ENCODE measurements around the gene TPST1. TPM values are rescaled to one million over a fixed set of nuclear protein-coding genes. Genes with fewer than 3 reads are reported as not detected.
"Not testable (repeated sequence)": the region's sequence is repeated elsewhere in the genome, so short reads cannot be mapped to it uniquely, and the experiment has no call there.

The TPST1 gene
- total RNA-seq, 1 experiment from 2014 or later: 86.2 TPM

DNA sequence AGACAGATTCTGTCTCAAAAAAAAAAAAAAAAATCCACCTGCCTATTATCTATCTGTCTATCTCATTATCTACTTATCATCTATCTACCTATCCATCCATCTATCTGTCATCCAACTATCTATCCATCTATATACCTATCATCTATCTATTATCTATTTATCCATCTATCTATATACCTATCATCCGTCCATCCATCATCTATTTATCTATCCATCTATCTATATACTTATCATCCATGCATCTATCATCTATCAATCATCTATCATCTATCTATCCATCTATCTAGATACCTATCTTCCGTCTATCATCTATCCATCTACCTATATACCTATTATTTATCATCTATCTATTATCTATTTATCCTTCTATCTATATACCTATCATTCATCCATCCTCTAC, 16.5 kb upstream of the TPST1 start:
- no peak for DNase-seq (ENCODE audit: low spot score)

DNA sequence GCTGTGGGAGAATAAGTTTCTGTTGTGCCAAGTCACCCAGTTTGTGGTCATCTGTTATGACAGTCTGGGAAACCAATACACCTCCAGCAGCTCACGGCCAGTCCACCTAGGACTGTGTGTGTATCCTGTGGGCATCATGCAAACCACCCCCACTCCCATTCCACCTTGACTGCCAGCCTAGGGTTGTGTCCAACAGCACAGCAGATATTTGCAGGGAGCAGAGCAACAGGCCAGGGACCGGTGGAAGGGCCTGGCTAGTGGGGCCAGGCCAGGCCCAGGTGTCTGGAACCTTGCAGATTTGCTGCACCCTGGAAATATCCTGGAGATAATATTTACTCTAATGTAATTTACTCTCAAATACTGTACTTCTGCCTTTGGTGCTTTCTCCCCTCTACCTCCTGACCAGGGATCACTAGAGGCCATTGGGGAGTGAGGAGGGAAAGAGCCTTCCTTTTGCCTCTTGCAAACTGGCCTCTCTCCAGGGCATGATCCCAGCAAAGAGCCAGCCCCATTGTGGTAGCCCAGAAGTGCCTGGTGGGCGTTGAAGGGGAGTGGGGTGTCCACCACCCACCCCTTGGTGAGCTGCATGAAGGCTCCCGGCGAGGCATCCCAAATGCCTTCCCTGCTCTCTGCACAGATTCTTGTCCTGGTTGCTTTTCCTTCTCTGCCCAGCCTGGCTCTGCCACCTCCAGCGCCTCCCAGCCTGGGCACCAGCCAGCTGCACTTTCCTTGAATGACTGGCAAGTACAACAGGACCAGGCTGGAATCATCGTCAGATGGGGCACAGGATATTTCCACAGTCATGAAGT, 15.2 kb upstream of the TPST1 start:
- DNase-seq (ENCODE audit: low spot score): no peak

DNA sequence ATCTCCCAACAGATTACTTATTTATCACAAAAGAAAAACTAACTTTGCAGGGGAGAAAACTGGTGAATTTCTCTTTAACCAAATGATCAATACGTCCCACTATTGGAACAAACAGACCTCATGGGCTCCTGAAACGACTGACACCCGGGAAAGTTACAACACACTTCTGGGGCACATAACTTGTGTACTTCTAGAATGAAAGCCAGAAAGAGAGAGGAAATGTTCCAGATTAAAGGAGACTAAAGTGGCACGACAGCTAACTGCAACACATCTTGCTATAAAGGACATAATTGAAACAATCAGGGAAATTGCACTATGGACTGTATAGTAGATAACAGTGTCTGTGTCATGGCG, 14.7 kb upstream of the TPST1 start:
- no peak for DNase-seq (ENCODE audit: low spot score)

DNA sequence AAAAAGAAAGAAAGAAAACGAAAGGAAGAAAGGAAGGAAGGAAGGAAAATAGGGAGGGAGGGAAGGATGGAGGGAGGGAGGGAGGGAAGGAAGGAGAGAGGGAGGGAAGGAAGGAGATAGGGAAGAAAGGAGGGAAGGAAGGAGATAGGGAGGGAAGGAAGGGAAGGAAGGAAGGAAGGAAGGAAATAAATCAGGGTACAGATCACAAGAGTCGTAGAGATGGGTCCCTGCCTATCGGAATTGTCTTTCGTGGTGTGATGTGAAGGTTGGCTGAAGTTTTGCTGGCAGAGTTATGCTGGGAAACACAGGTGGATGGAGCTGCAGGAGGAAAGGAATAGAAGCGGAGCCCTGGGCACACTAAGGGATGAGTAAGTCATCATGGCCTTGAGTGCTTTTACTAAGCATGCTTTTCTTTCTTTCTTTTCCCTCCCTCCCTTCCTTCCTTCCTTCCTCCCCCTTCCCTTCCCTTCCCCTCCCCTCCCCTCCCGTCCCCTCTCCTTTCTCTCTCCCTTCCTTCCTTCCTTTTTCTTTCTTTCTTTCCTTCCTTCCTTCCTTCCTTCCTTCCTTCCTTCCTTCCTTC, 11.9 kb upstream of the TPST1 start:
- no peak for DNase-seq (ENCODE audit: low spot score)

DNA sequence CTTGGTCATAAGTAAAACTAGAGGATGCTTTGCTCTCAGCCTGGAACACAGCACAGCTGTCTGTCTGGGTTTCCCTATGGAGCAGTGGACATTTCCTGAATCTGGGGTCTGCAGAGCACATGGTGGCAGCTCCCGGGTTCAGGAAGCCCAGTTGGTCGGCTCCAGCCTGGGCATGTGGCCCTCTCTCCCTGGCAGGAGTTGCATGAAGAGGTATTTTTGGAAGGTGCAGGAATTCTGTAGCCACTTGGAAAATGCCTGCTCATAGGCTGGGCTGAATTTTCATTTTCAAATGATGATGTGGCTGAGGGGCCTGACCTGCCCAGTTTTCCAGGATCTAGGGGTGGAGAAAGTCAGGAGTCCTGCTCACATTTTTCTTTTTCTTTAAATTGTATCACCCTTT, 6.7 kb upstream of the TPST1 start:
- DNase-seq (ENCODE audit: low spot score): no peak

DNA sequence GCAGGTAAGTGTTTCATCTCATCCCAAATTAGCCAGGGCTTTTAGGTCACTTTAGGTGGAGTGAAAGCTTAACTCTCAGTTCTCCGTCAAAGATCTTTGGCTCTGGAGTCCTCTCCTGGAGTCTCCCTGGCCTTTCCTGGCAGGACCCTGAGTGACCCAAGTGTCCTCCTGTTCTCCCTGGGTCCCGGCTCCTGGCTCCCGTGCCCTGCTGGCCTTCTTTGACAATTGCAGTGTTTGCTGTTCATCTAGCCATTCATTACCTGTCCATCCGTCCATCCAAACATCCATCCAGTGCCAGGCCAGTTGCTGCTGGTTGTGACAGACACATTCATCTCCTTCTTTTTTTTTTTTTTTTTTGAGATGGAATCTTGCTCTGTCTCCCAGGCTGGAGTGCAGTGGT, 6.2 kb upstream of the TPST1 start:
- no peak for DNase-seq (ENCODE audit: low spot score)

DNA sequence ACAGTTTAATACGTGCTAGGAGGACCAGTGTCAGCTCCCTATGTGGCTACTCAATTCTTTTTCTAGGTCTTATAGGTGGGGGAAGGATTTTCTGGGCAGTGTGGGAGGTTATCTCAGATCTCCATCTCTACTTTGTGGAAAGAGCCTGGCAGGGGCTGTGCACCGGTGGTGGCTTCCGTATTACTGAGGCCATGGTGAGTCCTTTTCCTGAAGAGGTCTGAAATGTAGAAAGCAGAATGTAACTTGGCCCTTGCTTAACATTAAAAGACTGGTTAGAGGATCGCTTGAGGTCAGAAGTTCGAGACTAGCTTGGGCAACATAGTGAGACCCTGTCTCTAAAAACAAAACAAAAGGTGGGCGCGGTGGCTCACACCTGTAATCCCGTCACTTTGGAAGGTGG, 2.7 kb upstream of the TPST1 start:
- no peak for DNase-seq (ENCODE audit: low spot score)

DNA sequence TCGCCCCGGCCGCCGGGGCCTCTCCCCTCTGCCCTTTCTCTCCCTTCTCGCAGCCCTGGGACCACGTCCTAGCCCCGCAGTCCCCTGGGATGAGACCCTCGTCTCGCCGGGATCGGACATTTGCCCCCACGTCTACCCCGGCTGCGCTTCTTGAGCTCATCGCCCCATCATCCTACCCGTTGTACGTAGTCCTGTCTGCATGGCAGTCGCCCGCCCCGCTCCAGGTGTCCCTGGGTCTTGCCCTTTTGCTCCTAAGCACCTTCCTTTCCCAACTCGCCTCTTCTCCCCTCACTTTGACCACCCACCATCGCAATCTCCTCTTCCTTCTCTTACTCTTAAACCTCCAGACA, 582 bp downstream of the TPST1 start:
- DNase-seq (ENCODE audit: low spot score): no peak

DNA sequence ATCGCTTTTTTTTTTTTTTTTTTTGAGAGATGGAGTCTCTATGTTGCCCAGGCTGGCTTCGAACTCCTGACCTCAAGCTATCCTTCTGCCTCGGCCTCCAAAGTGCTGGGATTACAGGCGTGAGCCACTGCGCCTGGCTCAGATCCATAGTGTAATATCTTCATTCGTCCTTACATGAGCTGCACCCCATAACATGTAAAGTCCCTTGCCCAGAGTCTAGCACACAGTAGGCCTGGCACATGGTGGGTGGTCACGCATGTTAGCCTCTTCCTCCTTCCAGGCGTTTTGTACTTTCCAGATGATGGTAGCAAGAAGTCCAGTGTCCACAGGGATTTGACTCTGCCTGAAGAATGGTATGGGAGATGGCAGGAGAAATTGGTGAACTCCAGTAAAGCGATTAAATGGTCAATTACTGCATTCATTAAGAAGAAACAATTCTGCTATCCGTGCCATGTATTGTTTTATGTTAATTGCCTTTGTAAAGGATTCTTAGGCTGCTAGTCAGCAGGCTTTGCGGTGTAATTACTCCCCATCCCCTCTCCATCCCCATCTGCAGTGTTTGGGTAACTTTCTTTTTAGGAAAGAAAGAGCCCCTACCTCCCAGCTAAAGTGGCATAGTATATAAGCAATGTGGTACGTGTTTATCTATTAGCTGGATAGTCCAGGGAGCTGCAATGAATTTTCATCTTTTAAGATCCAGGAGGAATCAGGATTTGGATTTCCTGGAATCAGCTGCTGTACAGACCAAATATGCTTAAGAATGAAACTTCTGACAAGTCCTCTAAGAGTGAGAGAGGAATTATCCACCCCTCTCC, 1.2 kb downstream of the TPST1 start:
- DNase-seq (ENCODE audit: low spot score): no peak

DNA sequence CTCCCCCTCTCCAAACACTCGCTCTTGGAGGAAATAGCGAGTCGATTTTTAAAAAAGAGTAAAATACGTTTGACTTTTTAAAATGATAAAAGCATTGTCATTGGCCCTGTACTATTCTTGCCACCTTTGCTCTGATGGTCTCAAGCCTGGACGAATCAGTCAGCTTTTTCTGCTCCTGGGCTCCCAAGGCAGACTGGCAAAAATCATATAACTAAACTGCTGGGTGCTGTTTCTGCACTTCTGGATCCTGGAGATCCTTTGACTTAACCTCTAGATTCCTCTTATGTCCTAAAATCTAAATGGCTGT, 1.8 kb downstream of the TPST1 start:
- DNase-seq (ENCODE audit: low spot score): no peak

DNA sequence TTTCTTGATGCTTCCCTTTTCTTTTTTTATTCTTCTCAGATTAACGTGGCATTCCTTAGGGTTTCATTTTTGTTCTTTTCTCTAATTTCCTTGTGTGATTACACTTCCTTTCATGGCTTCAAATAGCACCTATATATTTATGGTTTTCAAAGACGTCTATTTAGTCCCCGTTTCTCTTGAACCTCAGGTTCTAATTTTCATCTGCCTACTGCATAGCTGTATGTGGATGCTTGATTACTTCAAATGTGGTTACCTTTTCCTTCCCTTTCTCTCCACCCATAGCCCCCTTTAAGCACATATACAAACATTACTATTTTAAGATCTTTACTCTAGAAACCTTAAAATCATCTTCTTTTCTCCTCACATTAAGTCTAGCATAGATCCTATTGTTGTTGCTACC, 2.4 kb downstream of the TPST1 start:
- DNase-seq (ENCODE audit: low spot score): no peak

DNA sequence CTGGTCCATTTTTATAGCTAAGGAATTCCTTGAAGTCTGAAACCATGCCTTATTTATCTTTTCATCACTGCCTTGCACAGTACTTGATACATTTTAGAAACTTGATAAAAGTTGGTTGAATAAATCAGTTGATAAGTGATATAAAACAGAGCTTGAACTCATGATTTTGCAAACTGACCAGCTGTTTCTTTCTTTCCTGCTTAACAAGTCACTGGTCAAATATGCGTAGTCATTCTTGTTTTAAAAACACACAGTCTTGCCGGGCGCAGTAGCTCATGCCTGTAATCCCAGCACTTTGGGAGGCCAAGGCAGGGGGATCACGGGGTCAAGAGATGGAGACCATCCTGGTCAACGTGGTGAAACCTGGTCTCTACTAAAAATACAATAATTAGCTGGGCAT, 6.3 kb downstream of the TPST1 start:
- no peak for DNase-seq (ENCODE audit: low spot score)

DNA sequence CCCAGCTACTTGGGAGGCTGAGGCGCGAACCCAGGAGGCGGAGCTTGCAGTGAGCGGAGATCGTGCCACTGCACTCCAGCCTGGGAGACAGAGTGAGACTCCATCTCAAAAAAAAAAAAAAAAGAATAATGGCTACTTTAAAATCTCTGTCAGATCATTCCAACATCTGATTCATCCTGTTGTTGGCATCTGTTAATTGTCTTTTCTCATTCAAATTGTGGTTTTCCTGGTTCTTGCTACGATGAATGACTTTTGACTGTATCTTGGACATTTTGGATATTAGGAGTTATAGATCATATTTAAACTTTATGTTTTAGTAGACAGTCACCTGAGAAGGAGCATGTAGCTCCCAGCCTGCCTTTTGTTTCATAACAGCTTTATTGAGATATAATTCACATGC, 8.5 kb downstream of the TPST1 start:
- no peak for DNase-seq (ENCODE audit: low spot score)

DNA sequence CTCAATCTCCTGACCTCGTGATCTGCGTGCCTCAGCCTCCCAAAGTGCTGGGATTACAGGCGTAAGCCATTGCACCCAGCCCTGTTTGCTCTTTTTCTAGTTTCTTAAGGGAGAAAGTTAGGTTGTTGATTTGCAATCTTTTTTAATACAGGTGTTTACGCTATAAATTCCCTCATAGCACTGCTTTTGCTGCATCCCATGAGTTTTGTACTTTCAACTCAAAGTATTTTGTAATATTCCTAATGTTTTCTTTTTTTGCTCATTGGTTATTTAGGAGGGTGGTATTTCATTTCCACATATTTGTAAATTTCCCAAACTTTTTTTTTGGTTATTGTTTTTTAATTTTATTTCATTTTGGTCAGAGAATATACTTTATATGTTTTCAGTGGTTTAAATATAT, 11.6 kb downstream of the TPST1 start:
- no peak for DNase-seq (ENCODE audit: low spot score)

DNA sequence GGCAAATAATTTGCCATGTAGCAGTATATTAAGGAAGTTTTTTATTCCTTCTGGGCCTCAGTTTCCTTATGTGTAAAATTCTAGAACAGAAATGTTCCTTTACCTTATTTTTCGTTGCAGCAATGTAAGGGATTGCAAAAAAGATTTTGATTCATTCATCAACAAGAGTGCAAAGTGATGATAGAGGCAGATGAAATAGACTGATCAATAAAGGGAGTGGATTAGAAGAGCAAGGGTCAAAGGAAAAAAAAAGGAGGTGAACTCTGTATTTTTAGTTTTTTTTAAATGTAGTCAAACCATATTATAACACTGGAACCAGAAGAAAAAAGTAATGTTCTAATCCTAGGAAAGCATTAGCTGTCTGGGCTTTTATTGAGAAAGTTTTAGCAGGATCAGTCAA, 14.7 kb downstream of the TPST1 start:
- DNase-seq (ENCODE audit: low spot score): no peak

DNA sequence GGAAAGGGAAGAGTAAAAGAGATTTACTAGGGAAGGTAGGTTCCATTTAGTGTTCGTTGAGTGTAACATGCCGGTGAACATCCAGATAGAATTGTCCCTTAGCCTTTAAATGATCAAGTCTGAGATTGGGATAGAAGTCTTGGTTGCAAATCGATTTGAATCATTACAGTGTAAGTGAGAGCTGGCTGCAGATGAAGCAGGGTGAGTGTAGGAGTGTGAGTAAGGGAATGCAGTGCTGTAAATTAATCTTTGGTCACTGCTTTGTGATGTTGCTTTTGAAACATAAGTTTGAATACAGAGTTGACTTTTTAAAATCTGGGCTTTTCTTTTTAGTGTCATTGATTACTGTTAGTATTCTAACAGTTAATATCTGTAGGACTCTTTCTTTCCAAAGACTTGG, 16.3 kb downstream of the TPST1 start:
- DNase-seq (ENCODE audit: low spot score): no peak

DNA sequence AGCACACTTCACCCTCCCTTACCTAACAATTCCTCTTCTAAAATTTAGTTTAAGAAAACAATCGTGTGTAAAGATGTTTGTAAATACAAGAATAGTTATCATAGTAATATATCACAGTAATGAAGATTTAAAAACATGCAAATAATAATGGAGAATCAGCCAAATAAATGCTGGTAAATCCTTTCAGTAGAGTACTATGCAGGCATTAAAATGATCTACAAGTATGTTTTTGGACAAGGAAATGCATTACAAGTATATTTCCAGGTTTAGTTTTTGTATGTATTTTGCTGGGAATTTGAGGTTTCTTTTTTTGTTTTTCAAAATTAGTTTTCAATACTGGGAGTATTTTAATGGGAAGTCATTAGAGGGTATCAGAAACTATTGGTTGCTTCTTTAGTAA, 22.7 kb downstream of the TPST1 start:
- DNase-seq (ENCODE audit: low spot score): no peak

DNA sequence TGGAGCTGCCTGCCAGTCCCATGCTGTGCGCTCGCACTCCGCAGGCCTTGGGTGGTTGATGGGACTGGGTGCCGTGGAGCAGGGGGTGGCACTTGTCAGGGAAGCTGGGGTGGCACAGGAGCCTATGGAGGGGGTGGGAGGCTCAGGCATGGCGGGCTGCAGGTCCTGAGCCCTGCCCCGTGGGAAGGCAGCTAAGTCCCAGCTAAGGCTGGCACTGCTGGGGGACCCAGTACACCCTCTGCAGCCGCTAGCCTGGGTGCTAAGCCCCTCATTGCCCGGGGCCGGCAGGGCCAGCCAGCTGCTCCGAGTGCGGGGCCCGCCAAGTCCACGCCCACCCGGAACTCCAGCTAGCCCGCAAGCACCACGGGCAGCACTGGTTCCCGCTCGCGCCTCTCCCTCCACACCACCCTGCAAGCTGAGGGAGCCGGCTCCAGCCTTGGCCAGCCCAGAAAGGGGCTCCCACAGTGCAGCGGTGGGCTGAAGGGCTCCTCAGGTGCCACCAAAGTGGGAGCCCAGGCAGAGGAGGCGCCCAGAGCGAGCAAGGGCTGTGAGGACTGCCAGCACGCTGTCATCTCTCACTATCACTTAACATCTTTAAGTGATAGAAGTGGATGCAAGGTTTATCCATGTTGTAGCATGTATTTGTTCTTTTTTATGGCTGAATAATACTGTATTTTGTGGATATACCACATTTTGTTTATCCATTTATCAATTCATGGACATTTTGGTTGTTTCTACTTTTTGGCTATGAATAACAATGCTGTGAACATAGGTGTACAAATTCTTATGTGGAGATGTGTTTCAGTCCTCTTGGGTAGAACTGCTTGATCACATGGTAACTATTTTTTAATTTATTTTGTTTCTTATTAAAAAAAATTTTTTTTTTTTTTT, 26.4 kb downstream of the TPST1 start:
- not testable (repeated sequence) for DNase-seq (ENCODE audit: low spot score)

DNA sequence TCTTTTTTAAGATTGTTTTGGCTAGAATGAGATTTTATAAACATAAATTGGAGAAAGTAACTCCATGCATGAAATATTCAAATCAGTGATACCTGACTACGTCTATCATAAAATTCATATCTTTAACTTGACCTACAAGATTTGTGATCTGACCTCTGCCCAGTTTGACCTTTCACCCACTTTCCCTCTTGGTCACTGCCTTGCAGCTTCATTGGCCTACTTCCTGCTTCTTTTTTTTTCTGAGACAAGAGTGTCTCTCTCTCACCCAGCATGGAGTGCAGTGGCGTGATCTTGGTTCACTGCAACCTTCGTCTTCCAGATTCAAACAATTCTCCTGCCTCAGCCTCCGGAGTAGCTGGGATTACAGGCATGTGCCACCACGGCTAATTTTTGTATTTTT, 28.5 kb downstream of the TPST1 start:
- no peak for DNase-seq (ENCODE audit: low spot score)

DNA sequence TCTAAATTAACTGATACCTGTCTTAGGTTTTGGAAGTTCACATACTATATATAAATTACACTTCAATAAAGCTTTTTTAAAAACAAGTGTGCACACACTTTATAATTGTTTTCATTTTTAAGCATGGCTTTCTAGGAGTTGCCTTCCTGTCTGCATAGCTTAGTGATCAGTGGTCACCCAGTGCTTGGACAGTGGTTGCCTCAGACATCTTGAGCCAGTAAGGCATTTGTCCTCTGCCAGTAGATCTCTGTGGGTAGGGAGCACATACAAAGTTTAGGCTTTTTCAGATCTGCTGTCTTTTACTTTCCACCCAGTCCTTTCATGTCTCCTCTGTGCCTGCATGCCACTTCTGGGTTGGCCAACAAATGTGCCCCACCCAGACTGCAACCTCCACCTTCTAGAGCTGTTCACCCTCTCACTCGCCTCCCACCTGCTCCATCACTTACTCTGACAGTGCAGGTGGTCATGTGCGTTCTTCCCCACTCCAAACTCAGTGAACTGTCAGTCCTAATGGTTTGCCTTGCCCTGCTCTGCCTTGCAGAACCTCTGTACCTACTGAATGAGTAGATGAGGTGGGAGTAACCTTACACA, 31.7 kb downstream of the TPST1 start:
- DNase-seq (ENCODE audit: low spot score): no peak

DNA sequence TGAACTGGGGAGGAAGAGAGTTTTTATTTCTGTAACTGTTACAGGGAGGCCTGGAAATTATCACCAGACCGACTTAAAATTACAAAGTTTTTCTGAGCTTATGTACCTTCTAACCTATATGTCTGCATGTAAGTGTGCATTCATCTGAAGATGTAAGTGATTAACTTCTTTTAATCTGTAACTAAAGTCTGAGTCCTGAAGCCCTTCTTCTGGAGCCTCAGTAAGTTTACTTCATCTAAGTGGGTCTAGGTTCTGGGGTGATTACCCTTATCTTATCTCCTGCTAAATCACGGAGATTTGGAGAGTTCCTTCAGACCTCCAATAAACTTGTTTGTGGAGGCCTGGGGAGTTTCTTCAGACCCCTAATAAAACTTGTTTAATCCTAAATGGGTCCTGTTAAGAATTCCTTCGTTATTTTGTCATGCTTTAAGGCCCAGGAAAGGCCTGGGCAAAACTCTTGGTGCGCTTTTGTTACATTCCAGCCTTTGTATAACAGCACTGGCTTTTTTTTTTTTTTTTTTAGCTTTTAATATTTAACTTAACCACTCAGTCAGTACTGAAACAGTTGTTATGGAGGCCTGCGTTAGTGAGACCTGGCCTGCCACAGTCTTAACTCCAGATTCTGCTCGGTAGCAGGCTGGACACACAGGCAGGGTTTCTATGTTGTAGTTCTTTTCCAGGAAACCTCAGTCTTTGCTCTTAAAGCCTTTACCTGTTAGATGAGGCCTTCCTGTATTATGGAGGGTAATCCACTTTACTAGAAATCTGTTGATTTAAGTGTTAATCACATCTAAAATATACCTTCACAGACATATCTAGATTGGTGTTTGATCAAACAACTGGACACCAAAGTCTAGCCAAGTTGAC, 33.0 kb downstream of the TPST1 start:
- no peak for DNase-seq (ENCODE audit: low spot score)
